Right lobe of liver (tissue), 6 donors: Measurements from ENCODE around the gene C6orf47. TPM values are rescaled to one million over a fixed set of nuclear protein-coding genes. Genes with fewer than 3 reads are reported as not detected.

Experiments used
- ATAC-seq, 4 donors: fragments of 200-7000 bp; cut with Tn5 transposase; one replicate each; pipeline ENCODE4 v1.9.1; 2020; ENCODE audit warnings: mild to moderate bottlenecking in 4 of 4, moderate library complexity in 4 of 4
- DNase-seq, 3 donors: peaks; one replicate each; pipeline ENCODE4 v3.0.0-alpha.2; 2020
- H3K27ac ChIP-seq, 3 donors: fragments of 200-600 bp; one replicate each; pipeline ENCODE4 v1.8.0; 2022
- H3K27me3 ChIP-seq, 2 donors: fragments of 200-600 bp; one replicate each; pipeline ENCODE4 v1.8.0; 2022
- H3K36me3 ChIP-seq, 4 donors: fragments of 200-600 bp; sonication (generic) in 1 of 4; one replicate each; pipeline versions ENCODE4 v1.5.1 to v1.8.0; 2017 to 2022; ENCODE audit warnings: control low read depth in 1 of 4
- H3K4me1 ChIP-seq, 4 donors: fragments of 200-600 bp; sonication (generic) in 1 of 4; one replicate each; pipeline versions ENCODE4 v1.5.1 to v1.8.0; 2017 to 2022; ENCODE audit warnings: control low read depth in 1 of 4
- H3K4me3 ChIP-seq, 3 donors: fragments of 200-600 bp; one replicate each; pipeline ENCODE4 v1.8.0; 2022
- H3K9me3 ChIP-seq, 4 donors: fragments of 200-600 bp; sonication (generic) in 1 of 4; one replicate each; pipeline versions ENCODE4 v1.5.1 to v1.8.0; 2017 to 2022; ENCODE audit warnings: control low read depth in 1 of 4
- POLR2A ChIP-seq: fragments of 450-650 bp; IDR thresholded peaks from one replicate; pipeline ENCODE4 v1.6.1; 2017; ENCODE audit warnings: antibody characterized with exemption, mild to moderate bottlenecking
- WGBS: methylation state at CpG from one replicate; pipeline ENCODE4 v1.1.6; 2018; ENCODE audit warnings: low coverage, low lambda C conversion rate; ENCODE audit not compliant: insufficient coverage; ENCODE audit errors: missing lambda C conversion rate; 5-methylcytosine and 5-hydroxymethylcytosine counted together
- intact Hi-C, 2 donors: fragments of 100-400 bp; cut with DNase I; formaldehyde crosslinking; loops; one replicate each; pipeline versions ENCODE4 v1.11.2 to v1.14.1; 2022
- total RNA-seq, 6 experiments: library from RNA; depleted of rRNA in 2 of 6; stranded (reverse); fragments of >200 nt in 2 of 6; fragmentation: NEBNext Ultra II Directional in 3 of 6; extraction: Animal tissue kit (Norgen Biotek cat#: 25700) in 3 of 6; gene quantifications; one replicate each; pipeline versions ENCODE4 v1.1.0 to v1.2.4, GENCODE V29; 2016 to 2023
- TF ChIP-seq, protein P1 (sequence below), 4 donors: fragments of 200-600 bp in 3 of 4; fragments of 450-650 bp in 1 of 4; IDR thresholded peaks; one replicate each; pipeline versions ENCODE4 v1.5.1 to v1.8.0; 2016 to 2022; ENCODE audit warnings: antibody characterized with exemption in 4 of 4, mild to moderate bottlenecking in 2 of 4
- donor health status: DM: no; HTN: yes; CAD: no.
- donor health status: DM: no; HTN: no; CAD: no.
- donor health status: DM: no; HTN: no; CAD: no.
- donor health status: DM: no; HTN: yes; CAD: no.
- donor health status: DM: no; HTN: yes; CAD: no.

Gene C6orf47
- total RNA-seq, 6 experiments from 2014 or later = 6.6 to 8.7 (median 7.6) TPM

DNA sequence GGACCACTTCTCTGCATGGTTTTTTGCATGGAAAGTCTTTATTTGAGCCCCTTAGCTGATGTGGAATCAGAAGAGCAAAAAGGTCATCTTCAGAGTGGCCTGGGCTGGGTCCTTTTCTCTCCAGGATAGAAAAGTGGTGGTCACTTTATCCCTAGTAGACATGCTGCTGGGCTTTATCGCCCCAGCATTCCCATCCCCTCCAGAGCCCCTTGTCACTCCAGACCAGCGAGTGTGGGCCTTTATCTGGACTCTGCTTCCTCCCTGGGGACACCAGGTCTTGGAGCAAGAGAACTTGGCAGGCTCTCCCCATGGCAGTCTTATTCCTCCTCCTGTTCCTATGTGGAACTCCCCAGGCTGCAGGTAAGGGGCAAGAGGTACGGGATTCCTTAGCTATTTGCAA lies 46.0 kb upstream of the C6orf47 start, which contains the start of gene LY6G6F:
Gene LY6G6F (plus strand): TSS at position 268 of the 400 bp plus-strand sequence. CDS start 41 bp downstream, at position 309.
- ATAC-seq = no peak
- Histone ChIP-seq H3K27me3 (no peaks in the 10 kb centered on the region), H3K27ac (no peak within 1 kb of the TSS), H3K4me3 (no peak within 1 kb of the TSS), H3K36me3 (no peaks in the 10 kb centered on the region), H3K4me1 (peaks cover 0 to 12% (median 6%) of the 10 kb centered on the region in 4 donors), H3K9me3 (no peaks in the 10 kb centered on the region)
- DNase-seq = no peak
- 35% methylated on average over 2 of the region's 3 CpGs for WGBS
- no peak for TF ChIP-seq POLR2A
- TF ChIP-seq, protein P1, sequence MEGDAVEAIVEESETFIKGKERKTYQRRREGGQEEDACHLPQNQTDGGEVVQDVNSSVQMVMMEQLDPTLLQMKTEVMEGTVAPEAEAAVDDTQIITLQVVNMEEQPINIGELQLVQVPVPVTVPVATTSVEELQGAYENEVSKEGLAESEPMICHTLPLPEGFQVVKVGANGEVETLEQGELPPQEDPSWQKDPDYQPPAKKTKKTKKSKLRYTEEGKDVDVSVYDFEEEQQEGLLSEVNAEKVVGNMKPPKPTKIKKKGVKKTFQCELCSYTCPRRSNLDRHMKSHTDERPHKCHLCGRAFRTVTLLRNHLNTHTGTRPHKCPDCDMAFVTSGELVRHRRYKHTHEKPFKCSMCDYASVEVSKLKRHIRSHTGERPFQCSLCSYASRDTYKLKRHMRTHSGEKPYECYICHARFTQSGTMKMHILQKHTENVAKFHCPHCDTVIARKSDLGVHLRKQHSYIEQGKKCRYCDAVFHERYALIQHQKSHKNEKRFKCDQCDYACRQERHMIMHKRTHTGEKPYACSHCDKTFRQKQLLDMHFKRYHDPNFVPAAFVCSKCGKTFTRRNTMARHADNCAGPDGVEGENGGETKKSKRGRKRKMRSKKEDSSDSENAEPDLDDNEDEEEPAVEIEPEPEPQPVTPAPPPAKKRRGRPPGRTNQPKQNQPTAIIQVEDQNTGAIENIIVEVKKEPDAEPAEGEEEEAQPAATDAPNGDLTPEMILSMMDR (IDR thresholded peaks at IDR 0.05) = no peak
- intact Hi-C loops = no loop called here

DNA sequence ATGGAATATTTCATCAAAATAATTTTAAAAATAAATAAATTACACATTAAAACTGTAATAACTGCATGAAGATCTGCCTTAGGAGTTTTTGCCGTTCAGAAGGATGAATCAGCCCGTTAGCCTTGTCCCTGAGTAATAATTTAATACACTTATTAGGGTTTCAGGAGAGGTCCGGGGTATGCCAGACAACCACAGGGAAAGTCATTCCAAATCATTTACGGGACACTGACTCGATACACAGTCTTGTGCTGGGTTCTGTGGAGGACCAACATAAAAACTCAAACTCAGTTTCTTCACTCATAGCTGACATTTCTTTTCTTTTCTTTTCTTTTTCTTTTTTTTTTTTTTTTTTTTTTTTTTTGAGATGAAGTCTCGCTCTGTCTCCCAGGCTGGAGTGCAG lies 45.4 kb upstream of the C6orf47 start:
- Histone ChIP-seq H3K27ac (no peak overlapping the region), H3K4me1 (peaks cover 0 to 17% (median 10%) of the 10 kb centered on the region in 4 donors), H3K4me3 (no peak overlapping the region), H3K9me3 (no peaks in the 10 kb centered on the region), H3K36me3 (no peaks in the 10 kb centered on the region), H3K27me3 (no peaks in the 10 kb centered on the region)
- DNase-seq (no peak), ATAC-seq (no peak)
- intact Hi-C loops = no loop called here
- WGBS = 93% methylated on average over 5 of the region's 6 CpGs
- no peak for TF ChIP-seq POLR2A
- TF ChIP-seq, protein P1 (IDR thresholded peaks at IDR 0.05) = no peak

DNA sequence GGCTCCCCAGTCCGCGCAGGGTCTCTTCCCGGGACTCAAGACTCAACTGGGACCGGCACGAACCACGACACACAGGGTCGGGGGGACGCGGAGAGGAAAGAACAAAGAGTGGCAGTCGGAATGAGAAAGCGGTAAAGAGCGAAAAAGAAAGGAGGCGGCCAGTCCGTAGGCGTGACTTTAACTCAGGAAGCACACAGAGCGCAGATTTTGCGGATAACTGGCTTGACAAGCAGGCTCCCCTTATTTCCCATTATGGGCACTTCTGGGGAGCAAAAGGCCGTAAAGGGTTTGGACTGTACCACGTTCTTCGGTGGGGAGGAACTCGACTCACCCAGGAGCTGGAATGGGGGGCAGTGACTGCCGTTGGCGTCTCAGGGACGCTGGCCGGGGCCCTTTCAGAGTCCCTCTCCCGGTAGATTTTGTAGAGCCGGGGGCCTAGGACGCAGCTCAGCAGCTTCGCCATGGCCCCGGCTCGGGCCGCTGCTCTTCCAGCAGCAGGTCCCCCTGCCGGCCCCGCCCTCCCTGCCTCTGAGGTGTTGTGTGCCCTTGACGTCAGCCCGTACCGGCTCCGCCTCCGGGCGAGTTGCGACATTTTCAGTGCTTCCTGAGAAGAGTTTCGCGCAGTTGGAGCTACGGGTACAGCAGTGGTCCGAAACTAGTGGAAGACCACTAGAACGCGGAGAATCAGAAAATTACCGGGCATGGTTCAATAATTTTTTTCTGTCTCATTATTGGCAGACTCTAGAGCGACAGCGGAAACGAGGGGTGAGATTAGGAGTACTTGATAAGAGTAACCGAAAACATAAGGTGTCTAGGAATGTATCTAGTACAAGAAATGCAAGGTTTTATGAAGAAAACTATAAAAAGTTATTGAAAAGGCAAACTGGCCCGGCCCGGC lies 42.5 kb upstream of the C6orf47 start, which contains the start of gene ABHD16A:
Gene ABHD16A (minus strand): TSS at position 506 of the 898 bp plus-strand sequence. CDS start 43 bp downstream, at position 463.
- under 1% methylated on average over 42 of the region's 54 CpGs for WGBS
- DNase-seq (peak; percentile 99), ATAC-seq (peak; percentile 97)
- Histone ChIP-seq H3K36me3 (peaks cover 0 to 20% (median 0%) of the 10 kb centered on the region in 4 donors), H3K4me3 (peak within 1 kb of the TSS; percentile 71 to 80 (median 77)), H3K27ac (peak within 1 kb of the TSS; percentile 95 to 98 (median 97)), H3K4me1 (peaks cover 0 to 21% (median 11%) of the 10 kb centered on the region in 4 donors), H3K9me3 (no peaks in the 10 kb centered on the region), H3K27me3 (no peaks in the 10 kb centered on the region)
- TF ChIP-seq POLR2A = peak; percentile 98
- TF ChIP-seq, protein P1 (IDR thresholded peaks at IDR 0.05) = peak in 2 of 4 donors; percentile 10 to 21
- intact Hi-C loops = no loop called here

DNA sequence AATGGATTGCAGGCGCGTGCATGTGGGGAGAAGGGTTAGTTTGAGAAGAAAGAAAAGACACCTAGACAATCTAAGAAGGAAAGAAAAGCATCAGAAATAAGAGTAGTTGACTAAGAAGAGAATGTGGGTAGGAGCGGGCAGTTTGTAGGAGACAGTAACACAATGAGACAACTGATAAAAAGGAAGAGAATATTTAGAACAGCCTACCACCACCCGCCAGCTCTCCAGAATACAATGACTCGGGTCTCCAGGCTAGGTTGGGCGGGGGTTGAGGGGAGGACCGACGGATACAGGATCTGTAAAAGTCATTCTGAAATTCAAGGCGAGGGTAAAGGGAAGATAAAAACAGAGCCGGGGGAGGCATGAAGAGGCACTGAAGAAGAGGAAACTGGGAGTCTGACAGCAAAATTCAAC lies 41.8 kb upstream of the C6orf47 start:
- Histone ChIP-seq H3K4me1 (peaks cover 0 to 21% (median 11%) of the 10 kb centered on the region in 4 donors), H3K36me3 (peaks cover 0 to 20% (median 2%) of the 10 kb centered on the region in 4 donors), H3K4me3 (peak overlapping the region; percentile 71 to 80 (median 77)), H3K27me3 (no peaks in the 10 kb centered on the region), H3K27ac (peak overlapping the region; percentile 95 to 98 (median 97)), H3K9me3 (no peaks in the 10 kb centered on the region)
- under 1% methylated on average over 10 of the region's 10 CpGs for WGBS
- no peak for DNase-seq
- ATAC-seq = peak; percentile 1 to 6 (median 4)
- no peak for TF ChIP-seq POLR2A
- TF ChIP-seq, protein P1 (IDR thresholded peaks at IDR 0.05) = no peak
- intact Hi-C loops = no loop called here
